Pancreas (tissue), 10 donors: ENCODE measurements around the gene TAMALIN. TPM values are rescaled to one million over a fixed set of nuclear protein-coding genes. Genes with fewer than 3 reads are reported as not detected.
A peak's percentile ranks its signal among the peaks of the same experiment; 100 is the strongest.

Experiments used
- ATAC-seq, 4 donors: fragments of 200-7000 bp; cut with Tn5 transposase; one replicate each; pipeline versions ENCODE4 v1.8.0 to v1.9.1; 2020; ENCODE audit warnings: mild to moderate bottlenecking in 4 of 4, moderate library complexity in 4 of 4
- DNase-seq, 6 donors: peaks; one replicate each; pipeline ENCODE4 v3.0.0-alpha.2; 2020
- FAIRE-seq: peaks from 2 replicates; lab custom pipeline; 2012; peaks lifted over from hg19 to GRCh38; lab: Jason Lieb, UNC
- H3K27ac ChIP-seq, 4 donors: fragments of 200-600 bp; sonication (generic); 1 replicate in 3 of 4; 2 replicates in 1 of 4; pipeline versions ENCODE4 v1.5.0 to v1.8.0; 2020
- H3K27me3 ChIP-seq, 4 donors: fragments of 200-600 bp; one replicate each; pipeline ENCODE4 v1.8.0; 2021
- H3K36me3 ChIP-seq, 3 donors: fragments of 200-600 bp; sonication (generic) in 1 of 3; one replicate each; pipeline versions ENCODE4 v1.5.0 to v1.8.0; 2020 to 2021
- H3K4me1 ChIP-seq, 3 donors: fragments of 200-600 bp; one replicate each; pipeline ENCODE4 v1.8.0; 2021
- H3K4me3 ChIP-seq, 4 donors: fragments of 200-600 bp; sonication (generic) in 2 of 4; one replicate each; pipeline versions ENCODE4 v1.5.0 to v1.8.0; 2020 to 2021
- H3K9me3 ChIP-seq, 4 donors: fragments of 200-600 bp; one replicate each; pipeline ENCODE4 v1.8.0; 2021
- WGBS, 2 donors: extraction: QIAGEN DNeasy Blood & Tissue Kit; methylation state at CpG; one replicate each; pipeline ENCODE4 v1.1.7; 2013; 5-methylcytosine and 5-hydroxymethylcytosine counted together
- intact Hi-C, 3 donors: fragments of 100-400 bp; cut with DNase I; formaldehyde crosslinking; loops; one replicate each; pipeline versions ENCODE4 v1.11.1 to v1.14.2; 2022
- polyA plus RNA-seq, 2 donors: library from polyadenylated mRNA; stranded (reverse); fragments of 200-250 nt; gene quantifications; one replicate each; pipeline ENCODE4 v1.2.3, GENCODE V29; 2013
- total RNA-seq, 6 donors: library from RNA; stranded (reverse); fragmentation: NEBNext Ultra II Directional in 4 of 6; extraction: Animal tissue kit (Norgen Biotek cat#: 25700) in 4 of 6; gene quantifications; one replicate each; pipeline versions ENCODE4 v1.2.1 to v1.2.4, GENCODE V29; 2021 to 2023
- TF ChIP-seq, protein P1 (sequence below), 4 donors: fragments of 200-600 bp; sonication (generic) in 3 of 4; IDR thresholded peaks; one replicate each; pipeline versions ENCODE4 v1.5.0 to v1.8.0; 2021; ENCODE audit warnings: antibody characterized with exemption in 4 of 4
- donor health status: healthy with polysubstance abuse.
- donor health status: DM: no; HTN: no; CAD: no; lungs with moderate emphysema.
- donor health status: DM: no; HTN: no; CAD: no.
- donor health status: control.
- donor health status: control.
- donor health status: Bipolar disorder and iron deficiency.
- donor health status: DM: yes; HTN: yes; CAD: no.
- donor health status: DM: no; HTN: no; CAD: no.
- donor health status: DM: no; HTN: no; CAD: no.
- donor health status: DM: yes; HTN: yes; CAD: no.

TAMALIN gene
- total and polyA plus RNA-seq, 8 donors, result 7.1 to 51.6 (median 13.6) TPM

DNA sequence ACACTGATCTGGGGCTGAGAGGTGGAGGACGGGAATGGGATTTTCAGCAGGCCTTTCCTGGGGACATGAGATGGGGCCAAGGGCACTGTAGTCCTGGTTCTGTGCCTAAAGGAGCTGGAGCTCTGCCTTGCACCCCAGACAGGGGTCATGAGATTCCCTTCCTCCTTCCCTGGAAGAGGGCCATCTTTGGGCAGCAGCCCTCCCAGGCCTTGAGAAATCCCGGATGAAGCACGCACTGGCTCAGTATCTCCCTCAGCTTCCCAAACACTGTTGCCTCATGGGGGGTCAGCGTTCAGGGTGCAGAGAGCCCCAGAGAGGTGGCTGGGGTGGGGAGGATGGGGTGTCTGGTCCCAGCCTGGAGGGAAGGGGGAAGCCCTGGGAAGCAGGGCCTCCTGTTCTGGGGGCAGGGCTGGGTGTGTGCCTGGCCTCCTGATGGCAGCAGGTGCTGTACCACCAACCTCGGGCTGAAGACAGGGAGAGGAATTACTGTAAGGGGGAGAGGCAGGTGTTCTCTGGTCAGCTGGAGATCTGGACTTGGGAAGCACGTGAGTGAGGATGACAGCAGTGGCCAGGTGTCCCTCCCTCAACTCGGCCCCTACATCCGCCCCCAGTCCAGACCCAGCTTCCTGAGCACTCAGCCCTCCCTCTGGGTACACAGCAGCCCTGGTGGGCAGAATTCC lies 36.1 kb downstream of the TAMALIN start:
- peak overlapping the region; percentile 52 to 84 (median 79) for H3K27ac ChIP-seq
- H3K36me3 ChIP-seq, result no peaks in the 10 kb centered on the region
- intact Hi-C loops, result no loop called here
- ATAC-seq (no peak), DNase-seq (peak in 1 of 6 donors; percentile 63), FAIRE-seq (no peak)
- H3K27me3 ChIP-seq, result no peaks in the 10 kb centered on the region
- TF ChIP-seq, protein P1, sequence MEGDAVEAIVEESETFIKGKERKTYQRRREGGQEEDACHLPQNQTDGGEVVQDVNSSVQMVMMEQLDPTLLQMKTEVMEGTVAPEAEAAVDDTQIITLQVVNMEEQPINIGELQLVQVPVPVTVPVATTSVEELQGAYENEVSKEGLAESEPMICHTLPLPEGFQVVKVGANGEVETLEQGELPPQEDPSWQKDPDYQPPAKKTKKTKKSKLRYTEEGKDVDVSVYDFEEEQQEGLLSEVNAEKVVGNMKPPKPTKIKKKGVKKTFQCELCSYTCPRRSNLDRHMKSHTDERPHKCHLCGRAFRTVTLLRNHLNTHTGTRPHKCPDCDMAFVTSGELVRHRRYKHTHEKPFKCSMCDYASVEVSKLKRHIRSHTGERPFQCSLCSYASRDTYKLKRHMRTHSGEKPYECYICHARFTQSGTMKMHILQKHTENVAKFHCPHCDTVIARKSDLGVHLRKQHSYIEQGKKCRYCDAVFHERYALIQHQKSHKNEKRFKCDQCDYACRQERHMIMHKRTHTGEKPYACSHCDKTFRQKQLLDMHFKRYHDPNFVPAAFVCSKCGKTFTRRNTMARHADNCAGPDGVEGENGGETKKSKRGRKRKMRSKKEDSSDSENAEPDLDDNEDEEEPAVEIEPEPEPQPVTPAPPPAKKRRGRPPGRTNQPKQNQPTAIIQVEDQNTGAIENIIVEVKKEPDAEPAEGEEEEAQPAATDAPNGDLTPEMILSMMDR (IDR thresholded peaks at IDR 0.05), result no peak
- peaks cover 9 to 36% (median 30%) of the 10 kb centered on the region in 3 donors for H3K4me1 ChIP-seq
- no peak overlapping the region for H3K4me3 ChIP-seq
- WGBS, 2 donors, result 43 to 54% methylated on average over 8 of the region's 8 CpGs
- no peaks in the 10 kb centered on the region for H3K9me3 ChIP-seq

DNA sequence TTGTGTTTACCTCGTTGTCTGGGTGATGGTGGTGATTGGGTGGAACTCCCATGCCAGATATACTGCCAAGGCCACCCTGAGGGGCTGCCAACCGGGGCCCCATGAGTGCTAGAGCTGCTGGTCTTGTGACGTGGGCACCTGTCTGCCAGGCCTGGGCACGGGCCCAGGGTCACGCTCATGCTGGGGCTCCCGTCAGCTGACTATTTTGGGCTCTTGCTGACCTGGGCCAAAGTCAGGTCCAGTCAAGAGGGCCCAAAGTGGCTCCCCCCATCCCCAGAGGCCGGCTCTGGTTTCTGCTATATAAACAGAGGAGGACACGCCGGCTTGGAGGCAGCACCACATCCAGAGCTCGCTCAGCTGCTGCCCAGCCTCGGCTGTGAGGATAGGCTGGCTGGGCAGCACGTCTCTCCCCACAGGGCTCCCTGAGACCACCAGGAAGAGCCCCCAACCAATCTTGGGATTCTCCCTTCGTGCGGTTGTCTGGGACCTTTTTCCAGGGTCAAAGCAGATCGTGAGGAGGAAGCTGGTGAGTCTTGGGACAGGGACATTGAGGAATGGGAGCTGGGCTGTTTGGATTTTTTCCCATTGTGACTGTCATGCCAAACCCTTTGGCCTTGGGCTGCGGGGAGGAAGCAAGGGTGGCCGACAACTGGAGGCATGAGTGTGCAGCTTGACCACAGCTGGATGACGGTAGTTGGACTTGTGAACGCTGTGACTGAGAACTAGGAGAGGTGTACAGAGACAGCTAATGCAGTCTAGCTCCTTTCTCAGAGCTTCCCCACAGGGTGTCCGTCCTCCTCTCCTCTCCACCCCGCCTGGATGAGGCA lies 36.9 kb downstream of the TAMALIN start:
- TF ChIP-seq, protein P1 (IDR thresholded peaks at IDR 0.05), result no peak
- Histone ChIP-seq H3K4me3 (no peak overlapping the region), H3K4me1 (peaks cover 9 to 31% (median 30%) of the 10 kb centered on the region in 3 donors), H3K27ac (peak overlapping the region; percentile 52 to 84 (median 79)), H3K27me3 (no peaks in the 10 kb centered on the region), H3K36me3 (no peaks in the 10 kb centered on the region), H3K9me3 (no peaks in the 10 kb centered on the region)
- WGBS, 2 donors, result 42 to 47% methylated on average over 21 of the region's 21 CpGs
- DNase-seq (peak; percentile 73 to 88 (median 80)), ATAC-seq (peak; percentile 59 to 68 (median 66)), FAIRE-seq (no peak)
- intact Hi-C loops, result no loop called here

DNA sequence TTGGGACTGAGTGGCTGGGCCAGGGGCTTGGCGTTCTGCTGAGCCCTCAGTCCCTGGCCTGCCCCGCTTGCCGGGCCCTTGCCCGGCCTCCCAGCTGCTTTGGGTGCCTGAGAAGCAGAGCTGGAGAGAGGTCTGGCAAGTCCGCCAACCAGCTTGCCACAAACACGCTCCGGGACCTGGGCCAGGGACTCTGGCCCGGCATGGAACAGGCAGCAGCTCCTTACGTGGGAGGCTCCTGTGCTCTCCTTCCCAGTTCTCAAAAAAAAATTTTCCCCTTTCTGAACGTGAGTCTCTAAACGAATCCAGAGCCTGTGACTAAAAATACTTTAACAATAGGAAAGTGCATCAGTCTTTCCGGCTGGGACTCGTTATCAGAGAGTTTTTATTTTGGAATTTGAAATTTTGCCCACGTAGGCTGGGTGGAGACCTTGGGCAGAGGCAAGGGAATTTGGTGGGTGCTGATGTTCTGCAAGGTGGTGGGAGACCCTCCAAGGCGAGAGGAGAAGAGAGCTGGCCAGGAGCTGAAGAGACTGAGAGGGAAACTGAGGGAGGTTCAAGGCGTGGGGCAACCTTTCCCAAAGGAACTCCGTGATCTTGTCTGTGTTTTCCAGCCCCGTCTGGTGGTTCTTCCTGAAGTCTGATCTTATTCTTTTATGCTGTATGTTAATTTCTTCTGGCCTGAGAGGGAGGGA lies 37.7 kb downstream of the TAMALIN start:
- WGBS, 2 donors, result 35 to 39% methylated on average over 18 of the region's 18 CpGs
- H3K9me3 ChIP-seq, result no peaks in the 10 kb centered on the region
- H3K27ac ChIP-seq, result peak overlapping the region; percentile 52 to 84 (median 79)
- H3K4me1 ChIP-seq, result peaks cover 10 to 32% (median 31%) of the 10 kb centered on the region in 3 donors
- FAIRE-seq (peak; percentile 29), ATAC-seq (peak; percentile 69 to 80 (median 76)), DNase-seq (peak; percentile 79 to 93 (median 84))
- H3K4me3 ChIP-seq, result no peak overlapping the region
- TF ChIP-seq, protein P1 (IDR thresholded peaks at IDR 0.05), result no peak
- no peaks in the 10 kb centered on the region for H3K27me3 ChIP-seq
- intact Hi-C loops, result no loop called here
- H3K36me3 ChIP-seq, result no peaks in the 10 kb centered on the region

DNA sequence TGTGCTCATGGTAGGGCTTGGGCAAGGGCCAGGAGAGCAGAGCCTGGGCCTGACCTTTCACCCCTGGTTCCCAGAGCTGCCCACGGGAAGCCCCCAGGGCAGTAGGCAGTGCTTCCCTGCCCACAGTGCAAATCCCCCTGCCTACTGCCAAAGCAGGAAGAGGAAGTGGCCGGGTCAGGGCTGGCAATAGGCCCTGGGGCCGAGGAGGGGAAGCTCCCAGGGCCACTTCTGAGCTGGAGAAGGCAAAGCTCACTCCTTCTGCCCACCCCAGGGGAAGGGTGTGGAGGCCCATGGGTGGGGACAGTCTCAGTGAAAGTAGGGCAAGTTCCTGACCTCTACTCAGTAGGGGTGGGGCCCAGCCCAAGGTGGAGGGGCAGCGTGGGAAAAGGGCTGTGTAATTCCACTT lies 39.1 kb downstream of the TAMALIN start:
- no peaks in the 10 kb centered on the region for H3K36me3 ChIP-seq
- peaks cover 23 to 43% (median 40%) of the 10 kb centered on the region in 3 donors for H3K4me1 ChIP-seq
- intact Hi-C loops, result no loop called here
- H3K27me3 ChIP-seq, result no peaks in the 10 kb centered on the region
- H3K4me3 ChIP-seq, result no peak overlapping the region
- H3K27ac ChIP-seq, result peak overlapping the region in 2 of 4 donors; percentile 4 to 13
- TF ChIP-seq, protein P1 (IDR thresholded peaks at IDR 0.05), result no peak
- 39 to 41% methylated on average over 3 to 4 of the region's 4 CpGs for WGBS, 2 donors
- DNase-seq (peak in 2 of 6 donors; percentile 57 to 60), ATAC-seq (no peak), FAIRE-seq (no peak)
- no peaks in the 10 kb centered on the region for H3K9me3 ChIP-seq
